DOHH2 (cell line): Measurements from ENCODE around the gene HK1.

ENCODE experiments used
- CTCF ChIP-seq: fragments of 200-600 bp; sonication (generic); IDR thresholded peaks from one replicate; pipeline ENCODE4 v1.5.1; 2014; ENCODE audit warnings: antibody characterized with exemption, mild to moderate bottlenecking, low read depth, low read length; ENCODE audit not compliant: poor library complexity, severe bottlenecking
- EZH2phosphoT487 ChIP-seq: fragments of 200-600 bp; sonication (generic); IDR thresholded peaks from 2 replicates; pipeline ENCODE4 v1.6.1; 2017; ENCODE audit warnings: borderline replicate concordance, mild to moderate bottlenecking, antibody characterized with exemption, low read length, moderate library complexity, mixed read lengths

DNA sequence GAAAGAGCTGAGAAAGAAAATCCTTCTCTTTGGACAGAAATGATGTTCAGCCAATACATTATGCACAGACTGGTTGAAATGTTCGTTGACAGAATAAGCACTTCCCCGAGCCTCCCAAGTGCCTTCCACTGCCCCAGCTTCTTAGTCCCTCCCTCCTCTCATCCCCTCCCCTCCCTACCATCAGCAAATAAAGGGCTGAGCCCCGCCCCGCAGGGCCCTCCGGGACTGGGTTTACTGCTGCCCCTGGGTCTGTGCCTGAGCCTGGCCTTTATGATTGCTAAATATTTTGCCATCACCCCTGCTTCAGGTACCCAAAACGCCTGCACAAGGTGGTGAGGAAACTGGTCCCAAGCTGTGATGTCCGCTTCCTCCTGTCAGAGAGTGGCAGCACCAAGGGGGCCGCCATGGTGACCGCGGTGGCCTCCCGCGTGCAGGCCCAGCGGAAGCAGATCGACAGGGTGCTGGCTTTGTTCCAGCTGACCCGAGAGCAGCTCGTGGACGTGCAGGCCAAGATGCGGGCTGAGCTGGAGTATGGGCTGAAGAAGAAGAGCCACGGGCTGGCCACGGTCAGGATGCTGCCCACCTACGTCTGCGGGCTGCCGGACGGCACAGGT lies 30.1 kb upstream of the HK1 start:
- TF ChIP-seq CTCF (no peak), EZH2phosphoT487 (no peak)
